OCI-LY1 (cell line): Measurements from ENCODE around the gene CEP104.

Experiments used
- H2AFZ ChIP-seq: fragments of 200-600 bp; sonication (generic), shearing (Covaris generic); 2 replicates; pipeline ENCODE4 v1.6.0; 2014; ENCODE audit warnings: antibody characterized with exemption, mild to moderate bottlenecking, low read length
- H3F3A ChIP-seq: fragments of 200-600 bp; sonication (generic), shearing (Covaris generic); 2 replicates; pipeline ENCODE4 v1.6.0; 2014; ENCODE audit warnings: mild to moderate bottlenecking, antibody characterized with exemption, low read length, moderate library complexity; ENCODE audit not compliant: insufficient read depth
- H3K27ac ChIP-seq: fragments of 200-600 bp; sonication (generic); 2 replicates; pipeline ENCODE4 v1.5.1; 2014; ENCODE audit warnings: low read length, mixed run types, mild to moderate bottlenecking, low read depth; ENCODE audit not compliant: poor library complexity, severe bottlenecking
- H3K27me3 ChIP-seq: fragments of 200-600 bp; sonication (generic); 2 replicates; pipeline ENCODE4 v1.6.0; 2014; ENCODE audit warnings: antibody characterized with exemption, mild to moderate bottlenecking, low read length, moderate library complexity; ENCODE audit not compliant: insufficient read depth
- H3K36me3 ChIP-seq: fragments of 200-600 bp; sonication (generic); 2 replicates; pipeline ENCODE4 v1.6.1; 2014; ENCODE audit warnings: mild to moderate bottlenecking, antibody characterized with exemption, low read length, moderate library complexity, mixed read lengths; ENCODE audit not compliant: insufficient read depth
- H3K4me1 ChIP-seq: fragments of 200-600 bp; sonication (generic); 2 replicates; pipeline ENCODE4 v1.5.1; 2014; ENCODE audit warnings: mild to moderate bottlenecking, low read length, moderate library complexity; ENCODE audit not compliant: insufficient read depth, severe bottlenecking
- H3K4me2 ChIP-seq: fragments of 200-600 bp; sonication (generic), shearing (Covaris generic); 2 replicates; pipeline ENCODE4 v1.6.1; 2014; ENCODE audit warnings: low read length
- H3K4me3 ChIP-seq: fragments of 200-600 bp; sonication (generic); 2 replicates; pipeline ENCODE4 v1.5.1; 2014; ENCODE audit warnings: low read length, low read depth, mild to moderate bottlenecking, mixed read lengths; ENCODE audit not compliant: poor library complexity, severe bottlenecking
- H3K79me2 ChIP-seq: fragments of 200-600 bp; shearing (Covaris generic); 2 replicates; pipeline ENCODE4 v1.6.1; 2016; ENCODE audit warnings: mixed run types, low read length, mixed read lengths; ENCODE audit not compliant: insufficient read depth
- H3K9ac ChIP-seq: fragments of 200-600 bp; sonication (generic), shearing (Covaris generic); 2 replicates; pipeline ENCODE4 v1.6.1; 2014; ENCODE audit warnings: mild to moderate bottlenecking, low read length, mixed read lengths
- H3K9me2 ChIP-seq: fragments of 200-600 bp; sonication (generic), shearing (Covaris generic); 2 replicates; pipeline ENCODE4 v1.6.1; 2014; ENCODE audit warnings: low read depth, mild to moderate bottlenecking, low read length, mixed read lengths
- H3K9me3 ChIP-seq: fragments of 200-600 bp; shearing (Covaris generic); 2 replicates; pipeline ENCODE4 v1.6.1; 2014; ENCODE audit warnings: low read length, mixed read lengths
- H4K20me1 ChIP-seq: fragments of 200-600 bp; sonication (generic), shearing (Covaris generic); 2 replicates; pipeline ENCODE4 v1.6.0; 2016; ENCODE audit warnings: mild to moderate bottlenecking, low read length; ENCODE audit not compliant: insufficient read depth
- EZH2 ChIP-seq: fragments of 200-600 bp; sonication (generic), shearing (Covaris generic); IDR thresholded peaks from 2 replicates; pipeline ENCODE4 v1.8.0; 2017; ENCODE audit warnings: borderline replicate concordance, mixed run types, mild to moderate bottlenecking, antibody characterized with exemption, low read length, moderate library complexity, mixed read lengths
- TF ChIP-seq, protein P1 (sequence below): fragments of 200-600 bp; sonication (generic), shearing (Covaris generic); IDR thresholded peaks from 2 replicates; pipeline ENCODE4 v1.5.1; 2017; ENCODE audit warnings: mild to moderate bottlenecking, antibody characterized with exemption, low read length, moderate library complexity, mixed read lengths

Gene CEP104

DNA sequence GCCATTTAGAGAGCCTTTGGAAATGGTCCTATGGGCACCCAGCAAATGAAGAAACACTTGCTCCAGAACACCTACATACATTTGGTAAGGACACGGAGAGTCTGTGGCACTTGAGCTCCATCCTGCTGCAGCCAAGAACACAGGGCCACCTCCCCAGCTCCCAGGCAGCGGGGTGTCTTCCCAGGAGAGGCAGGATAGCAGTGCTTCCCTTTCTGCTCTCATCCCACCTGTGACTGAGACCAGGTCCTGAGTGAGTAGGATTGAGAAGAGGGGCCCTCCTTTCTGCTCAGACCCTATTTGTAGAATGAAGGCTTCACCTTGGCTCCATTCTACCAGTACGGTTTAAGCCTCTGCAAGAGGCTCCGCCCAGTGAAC, 38.9 kb upstream of the CEP104 start:
- H3K36me3 ChIP-seq, result peaks cover 34% of the 10 kb centered on the region
- H3K27me3 ChIP-seq, result no peaks in the 10 kb centered on the region
- peaks cover 19% of the 10 kb centered on the region for H3K4me1 ChIP-seq
- peaks cover 30% of the 10 kb centered on the region for H3K79me2 ChIP-seq
- H3K9ac ChIP-seq, result no peak overlapping the region
- H3K9me3 ChIP-seq, result 0 out of 2 replicates have a peak, but pooled peaks cover 3% of the 10 kb centered on the region
- TF ChIP-seq, protein P1, sequence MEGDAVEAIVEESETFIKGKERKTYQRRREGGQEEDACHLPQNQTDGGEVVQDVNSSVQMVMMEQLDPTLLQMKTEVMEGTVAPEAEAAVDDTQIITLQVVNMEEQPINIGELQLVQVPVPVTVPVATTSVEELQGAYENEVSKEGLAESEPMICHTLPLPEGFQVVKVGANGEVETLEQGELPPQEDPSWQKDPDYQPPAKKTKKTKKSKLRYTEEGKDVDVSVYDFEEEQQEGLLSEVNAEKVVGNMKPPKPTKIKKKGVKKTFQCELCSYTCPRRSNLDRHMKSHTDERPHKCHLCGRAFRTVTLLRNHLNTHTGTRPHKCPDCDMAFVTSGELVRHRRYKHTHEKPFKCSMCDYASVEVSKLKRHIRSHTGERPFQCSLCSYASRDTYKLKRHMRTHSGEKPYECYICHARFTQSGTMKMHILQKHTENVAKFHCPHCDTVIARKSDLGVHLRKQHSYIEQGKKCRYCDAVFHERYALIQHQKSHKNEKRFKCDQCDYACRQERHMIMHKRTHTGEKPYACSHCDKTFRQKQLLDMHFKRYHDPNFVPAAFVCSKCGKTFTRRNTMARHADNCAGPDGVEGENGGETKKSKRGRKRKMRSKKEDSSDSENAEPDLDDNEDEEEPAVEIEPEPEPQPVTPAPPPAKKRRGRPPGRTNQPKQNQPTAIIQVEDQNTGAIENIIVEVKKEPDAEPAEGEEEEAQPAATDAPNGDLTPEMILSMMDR, result no peak
- TF ChIP-seq EZH2, result no peak
- H4K20me1 ChIP-seq, result no peaks in the 10 kb centered on the region
- no peak overlapping the region for H3K4me3 ChIP-seq
- H3K27ac ChIP-seq, result no peak overlapping the region
- H3K9me2 ChIP-seq, result no peaks in the 10 kb centered on the region
- H3F3A ChIP-seq, result no peaks in the 10 kb centered on the region
- H2AFZ ChIP-seq, result no peak overlapping the region
- no peak overlapping the region for H3K4me2 ChIP-seq

DNA sequence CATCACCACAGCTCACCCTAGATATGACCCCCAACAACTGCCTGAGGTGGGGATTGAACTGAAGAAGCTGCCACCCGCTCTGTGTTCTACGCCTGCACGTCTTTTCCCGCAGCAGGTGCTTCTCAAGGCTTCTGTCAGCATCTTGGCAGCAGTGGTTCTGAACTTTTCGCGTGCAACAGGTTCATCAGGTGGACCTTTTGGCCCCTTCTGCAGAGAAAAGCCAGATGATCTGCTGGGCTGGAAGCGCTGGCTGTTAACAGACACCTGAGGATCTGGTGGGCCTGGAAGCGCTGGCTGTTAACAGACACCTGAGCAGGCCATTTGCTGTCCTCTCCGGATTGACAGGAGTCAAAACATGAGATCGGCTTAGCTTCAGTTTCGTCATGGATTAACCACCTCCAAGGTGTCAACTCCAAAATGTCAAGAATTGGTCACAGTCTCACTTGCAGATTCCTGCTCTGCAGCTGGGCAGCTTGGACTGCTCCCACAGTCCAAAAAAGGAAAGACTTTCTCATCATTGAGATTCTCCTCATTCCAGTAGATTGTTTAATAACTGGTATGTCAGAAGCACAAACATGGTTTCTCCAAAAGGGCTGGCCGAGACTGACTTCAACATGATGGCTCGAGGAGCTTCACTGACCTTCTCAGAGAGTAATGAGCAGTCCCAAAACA, 38.4 kb upstream of the CEP104 start:
- no peaks in the 10 kb centered on the region for H3K27me3 ChIP-seq
- no peaks in the 10 kb centered on the region for H3F3A ChIP-seq
- H3K4me2 ChIP-seq, result no peak overlapping the region
- H3K4me3 ChIP-seq, result no peak overlapping the region
- TF ChIP-seq, protein P1, result no peak
- TF ChIP-seq EZH2, result no peak
- H3K9ac ChIP-seq, result no peak overlapping the region
- H3K36me3 ChIP-seq, result peaks cover 40% of the 10 kb centered on the region
- H3K9me3 ChIP-seq, result 0 out of 2 replicates have a peak, but pooled peaks cover 3% of the 10 kb centered on the region
- no peak overlapping the region for H2AFZ ChIP-seq
- H3K9me2 ChIP-seq, result no peaks in the 10 kb centered on the region
- peaks cover 19% of the 10 kb centered on the region for H3K4me1 ChIP-seq
- H3K79me2 ChIP-seq, result peaks cover 30% of the 10 kb centered on the region
- no peaks in the 10 kb centered on the region for H4K20me1 ChIP-seq
- H3K27ac ChIP-seq, result no peak overlapping the region

DNA sequence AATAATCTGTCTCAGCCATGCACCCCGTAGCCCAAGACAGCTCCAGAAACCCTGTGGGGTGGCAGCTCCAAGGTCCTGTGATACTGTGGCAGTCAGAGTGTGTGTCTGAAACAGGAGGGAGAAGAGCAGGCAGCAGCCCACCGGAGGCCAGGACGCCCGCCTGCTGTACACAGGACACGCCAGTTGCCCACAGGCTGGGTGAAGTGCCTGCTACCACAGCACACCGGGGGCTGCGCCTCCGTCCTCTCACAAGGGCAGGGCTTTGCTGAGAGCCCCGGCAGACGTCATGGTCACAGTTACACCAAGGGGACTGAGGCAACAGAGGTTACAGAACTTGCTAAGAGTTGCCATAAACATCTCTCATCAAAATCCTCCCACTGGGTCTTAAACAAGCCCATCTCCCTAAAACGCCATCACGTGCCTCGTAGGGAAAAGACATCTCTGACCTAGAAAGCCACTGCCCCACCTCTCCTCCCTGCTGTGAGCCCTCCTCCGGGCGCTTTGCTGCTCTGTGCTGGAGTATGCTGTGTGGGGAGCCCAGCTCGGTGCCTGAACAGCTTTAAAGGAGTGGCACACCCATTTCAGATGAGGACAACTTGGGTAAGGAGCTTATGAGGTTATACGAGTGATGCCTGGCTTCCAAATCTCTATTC, 37.7 kb upstream of the CEP104 start:
- H3K9me2 ChIP-seq, result no peaks in the 10 kb centered on the region
- H3K4me3 ChIP-seq, result no peak overlapping the region
- peaks cover 30% of the 10 kb centered on the region for H3K79me2 ChIP-seq
- no peaks in the 10 kb centered on the region for H3F3A ChIP-seq
- H3K9ac ChIP-seq, result no peak overlapping the region
- no peaks in the 10 kb centered on the region for H3K27me3 ChIP-seq
- no peak overlapping the region for H3K27ac ChIP-seq
- peaks cover 46% of the 10 kb centered on the region for H3K36me3 ChIP-seq
- H3K4me1 ChIP-seq, result peaks cover 19% of the 10 kb centered on the region
- no peak overlapping the region for H3K4me2 ChIP-seq
- H4K20me1 ChIP-seq, result no peaks in the 10 kb centered on the region
- no peak overlapping the region for H2AFZ ChIP-seq
- no peak for TF ChIP-seq EZH2
- TF ChIP-seq, protein P1, result no peak
- H3K9me3 ChIP-seq, result 0 out of 2 replicates have a peak, but pooled peaks cover 3% of the 10 kb centered on the region
